ENCODE measurements around the gene RNF213. TPM values are rescaled to one million over a fixed set of nuclear protein-coding genes. Genes with fewer than 3 reads are reported as not detected.
A peak's percentile ranks its signal among the peaks of the same experiment; 100 is the strongest.

The RNF213 gene
- total and polyA plus RNA-seq, 10 donors, result 36.7 to 481 (median 337) TPM

DNA sequence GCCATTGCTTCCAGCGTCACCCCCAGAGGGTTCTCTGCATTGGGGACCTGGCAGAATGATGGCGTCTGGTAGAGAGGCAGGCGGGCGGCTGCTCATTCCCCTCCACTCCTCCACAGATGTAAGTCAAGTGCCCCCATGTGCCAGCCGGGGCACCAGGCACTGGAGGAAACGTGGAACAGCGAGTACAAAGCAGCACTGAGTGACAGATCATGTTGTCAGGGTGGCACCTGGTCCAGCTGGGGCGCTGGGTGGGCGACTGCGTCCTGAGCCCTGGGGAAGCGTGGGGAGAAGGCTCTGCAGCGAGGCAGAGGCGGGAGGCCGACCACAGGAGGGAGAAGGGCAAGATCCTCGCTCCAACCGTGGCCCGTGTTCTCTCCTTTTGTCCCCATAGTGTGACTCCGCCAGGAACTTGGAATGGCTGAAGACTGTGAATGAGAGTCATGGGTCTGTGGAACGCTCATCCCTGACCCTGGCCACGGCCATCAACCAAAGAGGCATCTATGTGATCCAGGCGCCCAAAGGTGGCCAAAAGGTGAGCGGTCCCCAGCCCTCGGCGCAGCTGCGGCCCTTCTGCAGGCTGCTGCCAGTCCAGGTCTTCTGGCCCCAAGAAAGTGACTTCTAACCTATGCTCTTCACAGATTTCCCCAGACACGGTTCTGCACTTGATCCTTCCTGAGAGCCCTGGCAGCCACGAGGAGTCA is 76.7 kb downstream of the RNF213 start:
- 90 to 94% (median 92%) methylated on average over 25 to 27 of the region's 27 CpGs for WGBS, 5 donors
- intact Hi-C loops (cut with DNase I; ENCODE audit: low total_unique reads), result no loop called here
- peak; percentile 64 for DNase-seq
- TF ChIP-seq, protein P1, sequence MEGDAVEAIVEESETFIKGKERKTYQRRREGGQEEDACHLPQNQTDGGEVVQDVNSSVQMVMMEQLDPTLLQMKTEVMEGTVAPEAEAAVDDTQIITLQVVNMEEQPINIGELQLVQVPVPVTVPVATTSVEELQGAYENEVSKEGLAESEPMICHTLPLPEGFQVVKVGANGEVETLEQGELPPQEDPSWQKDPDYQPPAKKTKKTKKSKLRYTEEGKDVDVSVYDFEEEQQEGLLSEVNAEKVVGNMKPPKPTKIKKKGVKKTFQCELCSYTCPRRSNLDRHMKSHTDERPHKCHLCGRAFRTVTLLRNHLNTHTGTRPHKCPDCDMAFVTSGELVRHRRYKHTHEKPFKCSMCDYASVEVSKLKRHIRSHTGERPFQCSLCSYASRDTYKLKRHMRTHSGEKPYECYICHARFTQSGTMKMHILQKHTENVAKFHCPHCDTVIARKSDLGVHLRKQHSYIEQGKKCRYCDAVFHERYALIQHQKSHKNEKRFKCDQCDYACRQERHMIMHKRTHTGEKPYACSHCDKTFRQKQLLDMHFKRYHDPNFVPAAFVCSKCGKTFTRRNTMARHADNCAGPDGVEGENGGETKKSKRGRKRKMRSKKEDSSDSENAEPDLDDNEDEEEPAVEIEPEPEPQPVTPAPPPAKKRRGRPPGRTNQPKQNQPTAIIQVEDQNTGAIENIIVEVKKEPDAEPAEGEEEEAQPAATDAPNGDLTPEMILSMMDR (IDR thresholded peaks at IDR 0.05 in 8 of 11, conservative IDR thresholded peaks at IDR 0.05 in 3 of 11), result no peak
- peak in 1 of 3 donors; percentile 60 for TF ChIP-seq POLR2AphosphoS5 (IDR thresholded peaks at IDR 0.05)
- no peak for TF ChIP-seq POLR2A (IDR thresholded peaks at IDR 0.05)
- Histone ChIP-seq H3K4me1 (no peaks in the 10 kb centered on the region), H3K4me3 (no peak overlapping the region), H3K9me3 (no peaks in the 10 kb centered on the region), H3K27me3 (replicated peaks in 1 of 7) (no peaks in the 10 kb centered on the region), H3K36me3 (peaks cover 5 to 100% (median 99%) of the 10 kb centered on the region in 6 donors), H3K27ac (no peak overlapping the region)

DNA sequence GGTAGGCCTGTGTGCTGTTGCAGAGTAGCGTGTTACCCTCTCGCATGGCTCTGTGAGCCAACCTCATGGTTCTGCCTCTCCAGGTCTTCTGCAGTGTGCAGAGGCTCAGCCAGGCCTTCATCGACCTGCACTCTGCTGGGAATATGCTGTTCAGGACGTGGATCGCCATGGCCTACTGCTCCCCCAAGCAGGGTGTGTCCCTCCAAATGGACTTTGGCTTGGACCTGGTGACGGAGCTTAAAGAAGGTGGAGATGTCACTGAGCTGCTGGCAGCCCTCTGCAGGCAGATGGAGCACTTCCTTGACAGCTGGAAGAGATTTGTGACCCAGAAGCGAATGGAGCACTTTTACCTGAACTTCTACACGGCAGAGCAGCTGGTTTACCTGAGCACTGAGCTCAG is 78.5 kb downstream of the RNF213 start:
- 79 to 94% (median 91%) methylated on average over 8 of the region's 8 CpGs for WGBS, 5 donors
- H3K27me3 ChIP-seq (replicated peaks in 1 of 7), result no peaks in the 10 kb centered on the region
- no peaks in the 10 kb centered on the region for H3K4me1 ChIP-seq
- TF ChIP-seq POLR2AphosphoS5 (IDR thresholded peaks at IDR 0.05) (no peak), POLR2A (IDR thresholded peaks at IDR 0.05) (no peak)
- TF ChIP-seq, protein P1 (IDR thresholded peaks at IDR 0.05 in 8 of 11, conservative IDR thresholded peaks at IDR 0.05 in 3 of 11), result no peak
- no peak overlapping the region for H3K4me3 ChIP-seq
- intact Hi-C loops (cut with DNase I; ENCODE audit: low total_unique reads), result no loop called here
- peak; percentile 35 for DNase-seq
- H3K9me3 ChIP-seq, result no peaks in the 10 kb centered on the region
- no peak overlapping the region for H3K27ac ChIP-seq
- peaks cover 5 to 100% (median 98%) of the 10 kb centered on the region in 6 donors for H3K36me3 ChIP-seq

DNA sequence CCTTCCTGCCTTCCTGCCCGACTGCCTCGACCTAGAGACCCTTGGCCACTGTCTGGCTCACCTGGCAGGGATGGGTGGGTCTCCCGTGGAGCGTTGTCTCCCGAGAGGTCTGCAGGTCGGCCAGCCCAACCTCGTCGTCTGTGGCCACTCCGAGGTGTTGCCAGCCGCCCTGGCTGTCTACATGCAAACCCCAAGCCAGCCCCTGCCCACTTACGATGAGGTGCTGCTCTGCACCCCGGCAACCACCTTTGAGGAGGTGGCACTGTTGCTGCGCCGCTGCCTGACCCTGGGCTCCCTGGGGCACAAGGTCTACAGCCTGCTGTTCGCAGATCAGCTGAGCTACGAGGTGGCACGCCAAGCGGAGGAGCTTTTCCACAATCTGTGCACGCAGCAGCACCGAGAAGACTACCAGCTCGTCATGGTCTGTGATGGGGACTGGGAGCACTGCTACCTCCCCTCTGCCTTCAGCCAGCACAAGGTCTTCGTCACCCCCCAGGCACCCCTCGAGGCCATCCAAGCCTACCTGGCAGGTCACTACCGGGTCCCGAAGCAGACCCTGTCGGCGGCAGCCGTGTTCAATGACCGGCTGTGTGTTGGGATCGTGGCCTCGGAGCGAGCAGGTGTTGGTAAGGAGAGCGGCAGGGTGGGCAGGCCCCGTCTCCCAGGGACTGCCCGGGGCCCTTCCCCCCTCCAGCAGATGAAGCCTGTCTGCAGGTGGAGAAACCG is 79.2 kb downstream of the RNF213 start:
- H3K4me3 ChIP-seq, result no peak overlapping the region
- no peaks in the 10 kb centered on the region for H3K27me3 ChIP-seq (replicated peaks in 1 of 7)
- no peak overlapping the region for H3K27ac ChIP-seq
- intact Hi-C loops (cut with DNase I; ENCODE audit: low total_unique reads), result no loop called here
- H3K36me3 ChIP-seq, result peaks cover 5 to 100% (median 98%) of the 10 kb centered on the region in 6 donors
- no peaks in the 10 kb centered on the region for H3K4me1 ChIP-seq
- no peak for TF ChIP-seq POLR2A (IDR thresholded peaks at IDR 0.05)
- TF ChIP-seq, protein P1 (IDR thresholded peaks at IDR 0.05 in 8 of 11, conservative IDR thresholded peaks at IDR 0.05 in 3 of 11), result no peak
- peak; percentile 34 to 76 (median 47) for TF ChIP-seq POLR2AphosphoS5 (IDR thresholded peaks at IDR 0.05)
- peak; percentile 69 for DNase-seq
- H3K9me3 ChIP-seq, result no peaks in the 10 kb centered on the region
- WGBS, 5 donors, result 92 to 95% (median 94%) methylated on average over 14 to 36 of the region's 36 CpGs

DNA sequence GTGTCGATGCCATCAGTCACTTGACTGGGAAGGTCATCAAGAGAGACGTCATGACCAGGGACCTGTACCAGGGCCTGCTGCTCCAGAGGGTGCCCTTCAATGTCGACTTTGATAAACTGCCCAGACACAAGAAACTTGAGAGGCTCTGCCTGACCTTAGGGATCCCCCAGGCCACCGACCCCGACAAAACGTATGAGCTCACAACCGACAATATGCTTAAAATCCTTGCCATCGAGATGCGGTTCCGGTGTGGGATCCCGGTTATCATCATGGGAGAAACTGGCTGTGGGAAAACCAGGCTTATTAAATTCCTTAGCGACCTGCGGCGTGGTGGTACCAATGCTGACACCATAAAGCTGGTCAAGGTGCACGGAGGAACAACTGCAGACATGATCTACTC is 84.7 kb downstream of the RNF213 start:
- WGBS, 5 donors, result 92 to 97% (median 95%) methylated on average over 15 of the region's 15 CpGs
- peak; percentile 21 for DNase-seq
- Histone ChIP-seq H3K27me3 (replicated peaks in 1 of 7) (no peaks in the 10 kb centered on the region), H3K9me3 (no peaks in the 10 kb centered on the region), H3K36me3 (peaks cover 19 to 100% (median 98%) of the 10 kb centered on the region in 6 donors), H3K4me3 (no peak overlapping the region), H3K4me1 (no peaks in the 10 kb centered on the region), H3K27ac (no peak overlapping the region)
- TF ChIP-seq POLR2A (IDR thresholded peaks at IDR 0.05), result no peak
- TF ChIP-seq, protein P1 (IDR thresholded peaks at IDR 0.05 in 8 of 11, conservative IDR thresholded peaks at IDR 0.05 in 3 of 11), result no peak
- no peak for TF ChIP-seq POLR2AphosphoS5 (IDR thresholded peaks at IDR 0.05)
- intact Hi-C loops (cut with DNase I; ENCODE audit: low total_unique reads), result no loop called here
